Neural crest cell (in vitro differentiated cells): ENCODE results near the gene TMPRSS11D. TPM values are rescaled to one million over a fixed set of nuclear protein-coding genes. Genes with fewer than 3 reads are reported as not detected.

Experiments used
- DNase-seq: peaks from one replicate; pipeline ENCODE4 v3.0.0; 2021; ENCODE audit warnings: low read depth, mixed read lengths, low spot score
- H3K27ac Mint-ChIP-seq: one replicate; pipeline ENCODE4 v1.8.0; 2021; ENCODE audit warnings: mild to moderate bottlenecking, mixed read lengths; ENCODE audit not compliant: unreplicated experiment
- H3K27me3 Mint-ChIP-seq: 2 replicates; pipeline ENCODE4 v1.8.0; 2021; ENCODE audit warnings: low read depth, mild to moderate bottlenecking, mixed read lengths
- H3K36me3 Mint-ChIP-seq: 2 replicates; pipeline ENCODE4 v1.8.0; 2021; ENCODE audit warnings: low read depth, mild to moderate bottlenecking, mixed read lengths
- H3K4me1 Mint-ChIP-seq: 2 replicates; pipeline ENCODE4 v1.8.0; 2021; ENCODE audit warnings: mixed read lengths
- H3K4me3 Mint-ChIP-seq: one replicate; pipeline ENCODE4 v1.8.0; 2021; ENCODE audit warnings: mild to moderate bottlenecking, mixed read lengths
- H3K9me3 Mint-ChIP-seq: 2 replicates; pipeline ENCODE4 v1.8.0; 2021; ENCODE audit warnings: mixed read lengths
- total RNA-seq: library from RNA; stranded (reverse); gene quantifications from 2 replicates; pipeline ENCODE4 v1.2.1, GENCODE V29; 2021
- TF ChIP-seq, protein P1 (sequence below): fragments of 200-600 bp; sonication (generic); conservative IDR thresholded peaks from 2 replicates; pipeline ENCODE4 v1.5.0; 2021; ENCODE audit warnings: antibody characterized with exemption, mild to moderate bottlenecking

Gene TMPRSS11D
- total RNA-seq, 1 donor from 2014 or later, result not detected

DNA sequence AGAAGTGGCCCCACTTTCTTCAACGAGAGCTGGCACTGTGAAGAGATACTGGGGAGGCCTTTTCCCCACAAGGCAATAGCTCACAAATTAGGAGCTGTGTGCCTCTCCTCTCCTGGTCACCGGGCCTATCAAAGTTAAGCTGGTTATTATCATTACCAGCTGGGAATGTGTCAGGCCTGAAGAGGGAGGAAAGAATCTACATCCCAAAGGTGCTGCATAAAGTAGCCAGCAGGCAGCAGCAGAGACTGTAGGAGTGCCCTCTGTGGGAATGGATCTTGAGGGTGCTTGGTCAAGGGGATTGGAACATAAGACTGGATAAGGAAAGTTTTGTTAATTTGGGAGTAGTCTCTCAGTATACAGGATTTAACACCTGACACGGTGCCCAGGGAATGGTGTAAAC lies 9.1 kb upstream of the TMPRSS11D start:
- no peaks in the 10 kb centered on the region for H3K36me3 Mint-ChIP-seq
- DNase-seq, result no peak
- H3K4me1 Mint-ChIP-seq, result no peaks in the 10 kb centered on the region
- no peaks in the 10 kb centered on the region for H3K9me3 Mint-ChIP-seq
- H3K27ac Mint-ChIP-seq, result no peak overlapping the region
- H3K27me3 Mint-ChIP-seq, result no peaks in the 10 kb centered on the region
- TF ChIP-seq, protein P1, sequence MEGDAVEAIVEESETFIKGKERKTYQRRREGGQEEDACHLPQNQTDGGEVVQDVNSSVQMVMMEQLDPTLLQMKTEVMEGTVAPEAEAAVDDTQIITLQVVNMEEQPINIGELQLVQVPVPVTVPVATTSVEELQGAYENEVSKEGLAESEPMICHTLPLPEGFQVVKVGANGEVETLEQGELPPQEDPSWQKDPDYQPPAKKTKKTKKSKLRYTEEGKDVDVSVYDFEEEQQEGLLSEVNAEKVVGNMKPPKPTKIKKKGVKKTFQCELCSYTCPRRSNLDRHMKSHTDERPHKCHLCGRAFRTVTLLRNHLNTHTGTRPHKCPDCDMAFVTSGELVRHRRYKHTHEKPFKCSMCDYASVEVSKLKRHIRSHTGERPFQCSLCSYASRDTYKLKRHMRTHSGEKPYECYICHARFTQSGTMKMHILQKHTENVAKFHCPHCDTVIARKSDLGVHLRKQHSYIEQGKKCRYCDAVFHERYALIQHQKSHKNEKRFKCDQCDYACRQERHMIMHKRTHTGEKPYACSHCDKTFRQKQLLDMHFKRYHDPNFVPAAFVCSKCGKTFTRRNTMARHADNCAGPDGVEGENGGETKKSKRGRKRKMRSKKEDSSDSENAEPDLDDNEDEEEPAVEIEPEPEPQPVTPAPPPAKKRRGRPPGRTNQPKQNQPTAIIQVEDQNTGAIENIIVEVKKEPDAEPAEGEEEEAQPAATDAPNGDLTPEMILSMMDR, result no peak
- no peak overlapping the region for H3K4me3 Mint-ChIP-seq

DNA sequence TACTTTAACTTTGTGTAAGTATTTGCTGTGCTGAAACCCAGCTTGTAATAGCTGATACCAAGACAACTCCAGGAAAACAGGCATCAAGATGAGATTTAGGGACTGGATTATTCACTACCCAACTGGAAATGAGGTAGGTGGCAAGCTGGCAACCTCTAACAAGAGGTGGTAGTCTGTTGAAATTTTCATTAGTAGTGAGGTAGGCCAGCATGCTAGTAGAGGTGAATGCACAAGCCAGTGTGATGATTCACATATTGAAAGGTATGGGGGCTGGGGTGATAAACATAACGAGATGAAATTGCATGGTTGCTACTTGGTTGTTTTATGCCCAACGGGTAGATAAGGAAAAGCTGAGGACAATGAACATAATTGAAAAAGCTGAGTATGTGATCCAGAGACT lies 8.5 kb upstream of the TMPRSS11D start:
- TF ChIP-seq, protein P1, result no peak

DNA sequence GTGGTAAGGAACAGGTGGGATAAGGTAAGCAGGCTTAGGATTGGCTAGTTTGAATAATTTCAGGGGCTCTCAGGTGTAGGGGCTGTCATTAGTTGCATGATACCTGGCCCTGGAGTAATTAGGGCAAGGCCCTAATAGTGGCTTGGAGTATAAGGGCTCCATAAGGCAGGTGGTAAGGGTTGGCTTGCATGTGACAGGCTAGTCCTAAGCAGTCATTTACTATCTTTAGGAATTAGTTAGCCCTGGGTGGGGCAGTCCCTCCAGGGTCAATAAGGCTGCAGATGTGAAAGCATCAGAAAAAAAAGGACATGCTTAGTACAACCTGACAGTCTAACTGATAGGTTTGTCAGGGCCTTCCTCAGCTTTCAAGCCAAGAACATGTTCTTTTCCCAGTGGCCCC lies 7.8 kb upstream of the TMPRSS11D start:
- TF ChIP-seq, protein P1, result no peak
- no peak for DNase-seq
- no peak overlapping the region for H3K27ac Mint-ChIP-seq
- H3K27me3 Mint-ChIP-seq, result no peaks in the 10 kb centered on the region
- H3K36me3 Mint-ChIP-seq, result no peaks in the 10 kb centered on the region
- no peaks in the 10 kb centered on the region for H3K4me1 Mint-ChIP-seq
- no peak overlapping the region for H3K4me3 Mint-ChIP-seq
- H3K9me3 Mint-ChIP-seq, result no peaks in the 10 kb centered on the region

More for the DNA sequence above, 8.5 kb upstream of the TMPRSS11D start:
- H3K27ac Mint-ChIP-seq, result no peak overlapping the region
- H3K9me3 Mint-ChIP-seq, result no peaks in the 10 kb centered on the region
- no peaks in the 10 kb centered on the region for H3K4me1 Mint-ChIP-seq
- no peak overlapping the region for H3K4me3 Mint-ChIP-seq
- H3K36me3 Mint-ChIP-seq, result no peaks in the 10 kb centered on the region
- no peaks in the 10 kb centered on the region for H3K27me3 Mint-ChIP-seq
- DNase-seq, result no peak

DNA sequence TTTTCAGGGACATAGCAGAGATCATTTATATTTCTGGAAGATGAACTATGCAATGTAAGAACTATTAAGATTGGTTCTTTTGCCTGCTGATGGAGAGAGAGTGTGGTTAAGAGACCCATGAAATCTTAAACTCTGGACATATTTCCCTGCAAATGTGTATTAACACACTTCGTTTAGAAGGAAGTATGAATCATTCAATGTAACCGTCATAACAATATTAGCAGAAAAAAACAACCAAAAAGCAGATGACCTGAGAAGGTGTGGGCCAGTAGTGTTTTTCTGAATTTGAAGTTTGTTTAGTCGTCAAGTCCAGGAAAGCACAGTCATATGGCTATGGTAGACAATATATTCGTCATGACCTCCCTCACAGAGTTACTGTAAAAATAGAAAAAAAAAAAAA lies 2.5 kb upstream of the TMPRSS11D start:
- H3K9me3 Mint-ChIP-seq, result no peaks in the 10 kb centered on the region
- TF ChIP-seq, protein P1, result no peak
- H3K27ac Mint-ChIP-seq, result no peak overlapping the region
- H3K36me3 Mint-ChIP-seq, result no peaks in the 10 kb centered on the region
- DNase-seq, result no peak
- H3K4me1 Mint-ChIP-seq, result peaks cover 5% of the 10 kb centered on the region
- H3K27me3 Mint-ChIP-seq, result no peaks in the 10 kb centered on the region
- no peak overlapping the region for H3K4me3 Mint-ChIP-seq

DNA sequence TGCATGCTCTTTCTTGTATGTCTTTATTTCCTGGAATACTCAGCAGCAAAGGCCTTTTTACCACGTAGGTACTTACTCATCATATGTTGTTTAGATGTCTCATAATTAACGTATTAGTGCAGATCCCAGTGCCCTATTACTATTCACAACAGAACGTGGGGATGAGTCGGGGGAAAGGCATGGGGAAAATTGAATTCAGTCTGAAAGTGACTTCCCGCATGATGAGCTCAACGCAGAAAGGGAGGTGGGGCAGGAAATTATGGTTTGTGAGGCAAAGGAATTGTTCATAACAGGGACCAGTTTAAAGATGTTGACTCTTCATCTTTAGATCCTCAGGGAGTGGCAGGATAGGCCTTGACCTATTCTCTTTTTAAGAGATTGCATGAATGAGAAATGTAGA lies 2.0 kb upstream of the TMPRSS11D start:
- Mint-ChIP-seq H3K27me3 (no peaks in the 10 kb centered on the region), H3K4me3 (no peak overlapping the region), H3K9me3 (no peaks in the 10 kb centered on the region), H3K27ac (peak overlapping the region; percentile 1), H3K4me1 (peaks cover 5% of the 10 kb centered on the region), H3K36me3 (no peaks in the 10 kb centered on the region)
- no peak for DNase-seq
- TF ChIP-seq, protein P1, result no peak

DNA sequence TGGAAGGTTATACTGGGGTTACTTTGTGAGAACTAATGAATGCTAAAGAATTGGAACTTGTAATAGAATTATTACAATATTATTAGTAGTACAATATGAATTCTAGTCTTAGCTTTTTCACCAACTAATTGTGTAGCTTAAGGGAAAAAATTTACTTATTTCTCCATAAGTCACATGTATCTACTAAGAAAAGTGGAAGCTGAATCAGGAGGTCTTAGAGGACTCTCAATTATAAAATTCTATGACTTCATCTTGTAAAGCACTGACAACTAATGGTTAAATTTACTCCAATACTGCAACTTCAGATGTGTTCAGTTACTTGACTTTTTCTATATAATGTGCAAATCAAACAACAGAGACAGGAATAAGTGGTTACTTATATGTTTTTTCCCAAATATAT lies 899 bp upstream of the TMPRSS11D start:
- no peaks in the 10 kb centered on the region for H3K36me3 Mint-ChIP-seq
- H3K27me3 Mint-ChIP-seq, result no peaks in the 10 kb centered on the region
- H3K4me3 Mint-ChIP-seq, result no peak overlapping the region
- no peak overlapping the region for H3K27ac Mint-ChIP-seq
- TF ChIP-seq, protein P1, result no peak
- no peak for DNase-seq
- H3K4me1 Mint-ChIP-seq, result peaks cover 5% of the 10 kb centered on the region
- H3K9me3 Mint-ChIP-seq, result no peaks in the 10 kb centered on the region
